HEK293 (cell line): ENCODE data around the gene CADPS.

ENCODE experiments used
- ZNF266 ChIP-seq: fragments of 450-650 bp; formaldehyde crosslinking; IDR thresholded peaks from 2 replicates; pipeline ENCODE4 v1.5.1; 2016; ENCODE audit warnings: missing biosample characterization, missing genetic modification characterization, low read depth
- ZNF302 ChIP-seq: fragments of 450-650 bp; formaldehyde crosslinking; IDR thresholded peaks from 2 replicates; pipeline ENCODE4 v1.5.1; 2016; ENCODE audit warnings: missing biosample characterization, missing genetic modification characterization, low read depth

GRCh38 chr3:62870321-62870720, 4.9 kb downstream of the CADPS start:
- no peak for TF ChIP-seq ZNF302 (tag by site-specific recombination)
- no peak for TF ChIP-seq ZNF266 (tag by site-specific recombination)
